Liver (tissue), 3 donors: ENCODE data around the gene DUSP8.

ENCODE experiments used
- CTCF ChIP-seq: fragments of 150-350 bp; IDR thresholded peaks from 2 replicates; pipeline ENCODE4 v1.5.1; 2017; ENCODE audit warnings: improper control_type of control experiment, low read depth, low read length; ENCODE audit not compliant: missing input control
- FOXA1 ChIP-seq: IDR thresholded peaks from 2 replicates; pipeline ENCODE4 v1.6.1; 2016; ENCODE audit warnings: antibody characterized with exemption
- REST ChIP-seq: IDR thresholded peaks from 2 replicates; pipeline ENCODE4 v1.6.1; 2016; ENCODE audit warnings: antibody characterized with exemption, mild to moderate bottlenecking
- SP1 ChIP-seq: IDR thresholded peaks from 2 replicates; pipeline ENCODE4 v1.6.1; 2018; ENCODE audit warnings: antibody characterized with exemption, mild to moderate bottlenecking
- TAF1 ChIP-seq: conservative IDR thresholded peaks from 2 replicates; pipeline ENCODE4 v1.6.1; 2016; ENCODE audit warnings: antibody characterized with exemption, mild to moderate bottlenecking
- TF ChIP-seq, protein P1 (sequence below): IDR thresholded peaks from 2 replicates; pipeline ENCODE4 v1.6.1; 2016; ENCODE audit warnings: antibody characterized with exemption
- TF ChIP-seq, protein P2 (sequence below): IDR thresholded peaks from 2 replicates; pipeline ENCODE4 v1.6.1; 2016; ENCODE audit warnings: antibody characterized with exemption
- donor health status: healthy.
- donor health status: healthy.

GRCh38 chr11:1542267-1542666 is 29.8 kb downstream of the DUSP8 start:
- TF ChIP-seq SP1 (no peak), CTCF (no peak), REST (no peak), FOXA1 (no peak), TAF1 (no peak)
- TF ChIP-seq, protein P1, sequence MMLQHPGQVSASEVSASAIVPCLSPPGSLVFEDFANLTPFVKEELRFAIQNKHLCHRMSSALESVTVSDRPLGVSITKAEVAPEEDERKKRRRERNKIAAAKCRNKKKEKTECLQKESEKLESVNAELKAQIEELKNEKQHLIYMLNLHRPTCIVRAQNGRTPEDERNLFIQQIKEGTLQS = no peak
- TF ChIP-seq, protein P2, sequence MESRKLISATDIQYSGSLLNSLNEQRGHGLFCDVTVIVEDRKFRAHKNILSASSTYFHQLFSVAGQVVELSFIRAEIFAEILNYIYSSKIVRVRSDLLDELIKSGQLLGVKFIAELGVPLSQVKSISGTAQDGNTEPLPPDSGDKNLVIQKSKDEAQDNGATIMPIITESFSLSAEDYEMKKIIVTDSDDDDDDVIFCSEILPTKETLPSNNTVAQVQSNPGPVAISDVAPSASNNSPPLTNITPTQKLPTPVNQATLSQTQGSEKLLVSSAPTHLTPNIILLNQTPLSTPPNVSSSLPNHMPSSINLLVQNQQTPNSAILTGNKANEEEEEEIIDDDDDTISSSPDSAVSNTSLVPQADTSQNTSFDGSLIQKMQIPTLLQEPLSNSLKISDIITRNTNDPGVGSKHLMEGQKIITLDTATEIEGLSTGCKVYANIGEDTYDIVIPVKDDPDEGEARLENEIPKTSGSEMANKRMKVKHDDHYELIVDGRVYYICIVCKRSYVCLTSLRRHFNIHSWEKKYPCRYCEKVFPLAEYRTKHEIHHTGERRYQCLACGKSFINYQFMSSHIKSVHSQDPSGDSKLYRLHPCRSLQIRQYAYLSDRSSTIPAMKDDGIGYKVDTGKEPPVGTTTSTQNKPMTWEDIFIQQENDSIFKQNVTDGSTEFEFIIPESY = no peak
